IPS-11a (cell line): ENCODE measurements around the gene SEC23A.

ENCODE experiments used
- H3K4me3 ChIP-seq: one replicate; pipeline ENCODE4 v1.5.1; 2013; ENCODE audit warnings: low read depth, low read length, control low read depth

Gene SEC23A

DNA sequence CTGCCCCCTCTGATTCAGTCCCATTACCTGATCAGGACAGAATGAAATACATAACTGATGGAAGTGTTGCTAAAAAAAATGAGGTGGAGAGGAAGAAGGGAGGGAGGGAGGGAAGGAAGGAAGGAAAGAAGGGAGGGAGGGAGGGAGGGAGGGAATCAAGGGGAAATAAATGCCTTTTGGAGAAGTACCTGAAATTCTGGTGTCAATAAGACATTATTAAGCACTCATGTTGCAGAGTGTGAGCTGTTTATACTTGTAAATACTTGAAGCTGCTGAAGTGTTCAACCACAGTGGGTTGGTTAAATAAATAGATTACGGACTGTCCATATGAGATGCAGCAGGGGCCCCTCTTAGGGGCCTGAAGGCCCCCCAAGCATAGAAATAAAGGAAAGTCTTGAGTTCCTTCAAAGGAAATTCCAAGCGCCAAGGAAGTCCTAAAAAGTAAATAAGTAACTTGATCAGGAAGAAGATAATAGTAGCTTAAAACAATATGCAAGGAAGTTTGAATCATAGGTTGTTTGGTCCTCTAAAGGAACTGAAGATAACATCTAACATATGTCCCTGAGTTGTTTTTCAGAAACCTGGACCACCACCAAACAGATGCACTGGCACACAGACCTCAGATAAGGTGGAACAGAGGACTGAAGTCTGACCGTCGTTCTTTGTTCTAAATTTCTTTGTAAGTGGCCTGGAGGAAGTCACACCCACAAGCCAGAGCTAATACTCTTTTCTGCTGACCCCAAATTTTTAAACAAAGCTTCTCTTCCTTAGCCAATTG is 110.8 kb downstream of the SEC23A start:
- H3K4me3 ChIP-seq: no peak overlapping the region

DNA sequence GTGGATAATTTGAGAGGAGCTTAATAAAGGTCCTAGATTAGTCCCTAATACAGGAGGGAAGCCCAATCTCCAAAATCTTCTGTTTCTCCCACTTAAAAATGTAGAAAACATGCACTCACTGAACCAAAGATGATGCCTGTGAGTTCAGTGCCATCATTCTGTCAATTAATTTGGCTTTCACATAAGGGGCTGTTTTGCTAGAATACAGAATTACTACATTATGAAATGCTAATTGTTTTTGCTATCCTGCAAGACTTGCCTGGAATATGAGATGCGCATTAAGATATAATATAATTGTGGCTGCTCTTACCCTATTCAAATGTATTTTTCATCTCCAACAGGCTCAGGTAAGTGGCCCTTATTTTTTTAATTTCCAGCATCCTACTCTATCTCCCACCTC is 111.7 kb downstream of the SEC23A start:
- H3K4me3 ChIP-seq: no peak overlapping the region

DNA sequence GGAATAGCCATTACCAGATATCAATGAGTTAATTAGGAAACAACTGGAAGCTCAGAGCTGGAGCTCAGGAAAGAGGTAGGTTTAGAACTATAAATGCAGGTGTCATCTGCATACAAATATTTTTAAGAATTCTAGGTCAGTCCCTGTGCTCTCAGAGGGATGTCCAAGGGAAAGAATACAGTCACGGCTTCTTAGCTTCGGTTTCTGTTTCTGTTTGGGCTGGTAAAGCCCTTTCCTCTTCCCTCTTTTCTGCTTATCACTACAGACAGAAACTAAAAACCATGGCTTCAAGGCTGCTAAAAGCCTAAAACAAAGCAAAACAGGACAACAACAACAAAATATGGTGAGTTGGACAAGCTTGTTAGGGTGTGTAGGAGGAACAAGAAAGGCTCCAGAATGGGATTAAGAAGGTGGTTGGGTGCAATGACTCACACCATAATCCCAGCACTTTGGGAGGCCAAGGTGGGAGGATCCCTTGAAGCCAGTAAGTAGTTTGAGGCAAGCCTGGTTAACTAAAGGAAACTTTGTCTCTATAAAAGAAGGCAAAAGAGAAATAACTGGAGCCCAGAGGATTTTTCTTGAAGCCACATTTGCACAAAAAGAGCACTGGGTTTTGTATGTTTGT is 113.0 kb downstream of the SEC23A start:
- H3K4me3 ChIP-seq: no peak overlapping the region

DNA sequence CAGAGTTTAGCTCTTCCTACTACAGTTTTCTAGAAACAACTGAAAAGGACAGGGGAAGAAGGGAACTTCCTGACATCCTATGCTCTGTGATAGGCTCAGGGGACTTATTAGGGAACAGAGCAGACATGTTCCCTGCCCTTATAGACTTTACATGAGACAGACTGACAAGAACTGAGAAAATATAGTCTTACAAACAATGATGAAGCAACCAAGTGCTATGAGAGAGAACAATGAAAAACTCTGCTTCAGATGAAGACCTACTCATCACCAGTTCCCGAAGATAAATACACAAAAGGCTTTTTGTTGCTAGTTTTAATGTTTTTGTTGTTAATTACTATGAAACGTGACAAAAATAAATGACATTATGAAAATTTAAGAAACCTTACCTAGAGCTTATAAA is 115.3 kb downstream of the SEC23A start:
- H3K4me3 ChIP-seq: no peak overlapping the region

DNA sequence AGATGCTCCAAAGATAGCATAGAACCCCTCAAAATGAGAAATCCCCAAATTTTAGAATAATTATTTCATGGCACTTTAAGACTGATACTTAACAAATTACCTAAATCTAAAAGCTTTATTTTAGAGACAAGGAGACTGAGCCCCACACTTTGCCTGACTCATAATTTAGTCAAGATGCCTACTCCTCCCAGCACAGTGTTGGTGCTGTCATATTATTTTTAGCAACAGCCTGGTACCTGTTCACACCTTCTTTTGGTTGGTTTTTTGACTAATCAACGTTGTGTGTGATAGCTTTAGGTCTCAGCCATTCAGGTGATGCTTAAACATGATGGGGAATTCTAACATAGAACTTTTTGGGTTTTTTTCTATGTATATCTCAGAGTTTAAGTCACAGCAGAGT is 120.2 kb downstream of the SEC23A start:
- no peak overlapping the region for H3K4me3 ChIP-seq

DNA sequence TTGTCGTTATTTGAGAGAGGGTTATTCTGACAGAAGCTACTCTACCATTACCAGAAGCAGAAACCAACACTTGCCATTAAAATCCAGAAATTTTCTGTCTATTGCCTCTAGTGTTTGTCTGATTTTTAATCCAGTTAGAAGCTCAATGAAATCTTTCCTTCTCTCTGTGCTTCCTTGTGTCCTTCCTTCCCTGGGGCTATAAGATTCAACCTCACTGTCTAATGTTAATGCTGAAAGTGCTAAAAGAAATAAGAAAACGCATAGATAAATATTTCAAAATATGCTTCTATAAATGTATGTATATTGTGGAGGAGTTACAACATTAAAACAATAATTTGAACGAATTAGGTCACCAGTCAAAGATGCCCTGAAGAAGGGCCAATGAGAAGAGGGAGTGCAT is 120.8 kb downstream of the SEC23A start:
- H3K4me3 ChIP-seq: no peak overlapping the region
